Fibroblast of lung (primary cell): ENCODE measurements around the gene HLA-DRB1. TPM values are rescaled to one million over a fixed set of nuclear protein-coding genes. Genes with fewer than 3 reads are reported as not detected.

Source experiments
- DNase-seq, 2 donors: peaks; one replicate each; pipeline versions ENCODE4 v3.0.0 to v3.0.0-alpha.2; 2010; ENCODE audit warnings: low read depth in 2 of 2
- H2AFZ ChIP-seq: 2 replicates; pipeline ENCODE4 v1.5.1; 2012; ENCODE audit warnings: low read length, control low read depth, inconsistent platforms
- H3K27ac ChIP-seq: 2 replicates; pipeline ENCODE4 v1.5.1; 2011; ENCODE audit warnings: low read length, control low read depth; ENCODE audit not compliant: insufficient read depth
- H3K27me3 ChIP-seq: 2 replicates; pipeline ENCODE4 v1.5.1; 2011; ENCODE audit warnings: mild to moderate bottlenecking, low read length; ENCODE audit not compliant: control insufficient read depth, insufficient read depth
- H3K36me3 ChIP-seq: 2 replicates; pipeline ENCODE4 v1.5.1; 2011; ENCODE audit warnings: low read length; ENCODE audit not compliant: control insufficient read depth, insufficient read depth
- H3K4me1 ChIP-seq: 2 replicates; pipeline ENCODE4 v1.5.1; 2011; ENCODE audit warnings: low read length; ENCODE audit not compliant: control insufficient read depth, insufficient read depth; ENCODE audit errors: extremely low read depth
- H3K4me2 ChIP-seq: 2 replicates; pipeline ENCODE4 v1.5.1; 2011; ENCODE audit warnings: low read length, control low read depth; ENCODE audit not compliant: insufficient read depth; ENCODE audit errors: extremely low read depth
- H3K4me3 ChIP-seq, 4 experiments: fragments of 200-600 bp in 1 of 4; sonication (generic) in 1 of 4; replicated peaks in 1 of 4; 2 replicates each; pipeline ENCODE4 v1.5.1; 2011 to 2016; ENCODE audit warnings: low read length in 4 of 4, low read depth in 3 of 4, mild to moderate bottlenecking in 3 of 4, control low read depth in 2 of 4, inconsistent platforms in 1 of 4, mixed read lengths in 1 of 4; ENCODE audit not compliant: insufficient read depth in 1 of 4; ENCODE audit errors: control extremely low read depth in 1 of 4
- H3K79me2 ChIP-seq: 2 replicates; pipeline ENCODE4 v1.5.1; 2012; ENCODE audit warnings: mild to moderate bottlenecking, low read length, inconsistent platforms; ENCODE audit not compliant: control insufficient read depth, insufficient read depth
- H3K9ac ChIP-seq: 2 replicates; pipeline ENCODE4 v1.5.1; 2011; ENCODE audit warnings: mild to moderate bottlenecking, low read length, control low read depth; ENCODE audit not compliant: insufficient read depth
- H3K9me3 ChIP-seq: 2 replicates; pipeline ENCODE4 v1.5.1; 2012; ENCODE audit warnings: low read depth, low read length; ENCODE audit not compliant: control insufficient read depth, insufficient read depth
- H4K20me1 ChIP-seq: 2 replicates; pipeline ENCODE4 v1.5.1; 2011; ENCODE audit warnings: low read length; ENCODE audit not compliant: control insufficient read depth, insufficient read depth; ENCODE audit errors: extremely low read depth
- EZH2 ChIP-seq: IDR thresholded peaks from 2 replicates; pipeline ENCODE4 v1.5.1; 2012; ENCODE audit warnings: low read length, control low read depth, mild to moderate bottlenecking; ENCODE audit errors: missing control alignments
- polyA plus RNA-seq, 2 donors: library from polyadenylated mRNA; depleted of rRNA in 1 of 2; stranded (reverse) in 1 of 2; unstranded in 1 of 2; fragments of >200 nt; gene quantifications; 2 replicates each; pipeline ENCODE4 v1.2.1, GENCODE V29; 2011 to 2012; ENCODE audit warnings: missing spikeins in 1 of 2
- total RNA-seq: library from RNA; depleted of rRNA; stranded (reverse); fragments of >200 nt; gene quantifications from 2 replicates; pipeline ENCODE4 v1.2.1, GENCODE V29; 2014
- TF ChIP-seq, protein P1 (sequence below), 2 donors: IDR thresholded peaks in 1 of 2; conservative IDR thresholded peaks in 1 of 2; 1 replicate in 1 of 2; 2 replicates in 1 of 2; pipeline ENCODE4 v1.5.1; 2011 to 2012; ENCODE audit warnings: low read length in 2 of 2, control low read depth in 1 of 2, inconsistent platforms in 1 of 2, low read depth in 1 of 2, mild to moderate bottlenecking in 1 of 2

HLA-DRB1 gene
- total and polyA plus RNA-seq, 2 donors (not counting 1 experiment from before 2014, with no cell fraction given) = under 0.01 to 0.42 TPM

DNA sequence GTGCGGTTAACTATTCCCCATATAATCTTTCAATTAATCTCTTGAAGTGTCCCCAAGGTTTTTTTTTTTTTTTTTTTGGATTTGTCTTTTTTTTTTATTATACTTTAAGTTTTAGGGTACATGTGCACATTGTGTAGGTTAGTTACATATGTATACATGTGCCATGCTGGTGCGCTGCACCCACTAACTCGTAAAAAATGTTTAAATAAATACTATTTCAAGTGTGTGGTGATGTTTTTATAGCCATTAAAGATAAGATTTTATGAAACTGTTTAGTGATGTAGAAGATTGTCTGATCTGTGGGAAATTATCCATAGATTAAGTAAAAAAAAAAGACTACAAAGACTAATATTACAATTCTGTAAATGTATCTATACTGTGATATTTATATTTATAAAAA lies 34.9 kb upstream of the HLA-DRB1 start:
- Histone ChIP-seq H3K27ac (no peak overlapping the region), H3K9me3 (no peaks in the 10 kb centered on the region), H3K79me2 (no peaks in the 10 kb centered on the region), H3K36me3 (no peaks in the 10 kb centered on the region), H3K4me2 (no peak overlapping the region), H3K4me3 (no peak overlapping the region), H3K4me1 (no peaks in the 10 kb centered on the region), H4K20me1 (no peaks in the 10 kb centered on the region), H2AFZ (no peak overlapping the region), H3K9ac (no peak overlapping the region), H3K27me3 (no peaks in the 10 kb centered on the region)
- TF ChIP-seq EZH2 = no peak
- TF ChIP-seq, protein P1, sequence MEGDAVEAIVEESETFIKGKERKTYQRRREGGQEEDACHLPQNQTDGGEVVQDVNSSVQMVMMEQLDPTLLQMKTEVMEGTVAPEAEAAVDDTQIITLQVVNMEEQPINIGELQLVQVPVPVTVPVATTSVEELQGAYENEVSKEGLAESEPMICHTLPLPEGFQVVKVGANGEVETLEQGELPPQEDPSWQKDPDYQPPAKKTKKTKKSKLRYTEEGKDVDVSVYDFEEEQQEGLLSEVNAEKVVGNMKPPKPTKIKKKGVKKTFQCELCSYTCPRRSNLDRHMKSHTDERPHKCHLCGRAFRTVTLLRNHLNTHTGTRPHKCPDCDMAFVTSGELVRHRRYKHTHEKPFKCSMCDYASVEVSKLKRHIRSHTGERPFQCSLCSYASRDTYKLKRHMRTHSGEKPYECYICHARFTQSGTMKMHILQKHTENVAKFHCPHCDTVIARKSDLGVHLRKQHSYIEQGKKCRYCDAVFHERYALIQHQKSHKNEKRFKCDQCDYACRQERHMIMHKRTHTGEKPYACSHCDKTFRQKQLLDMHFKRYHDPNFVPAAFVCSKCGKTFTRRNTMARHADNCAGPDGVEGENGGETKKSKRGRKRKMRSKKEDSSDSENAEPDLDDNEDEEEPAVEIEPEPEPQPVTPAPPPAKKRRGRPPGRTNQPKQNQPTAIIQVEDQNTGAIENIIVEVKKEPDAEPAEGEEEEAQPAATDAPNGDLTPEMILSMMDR (conservative IDR thresholded peaks at IDR 0.05 in 1 of 2, IDR thresholded peaks at IDR 0.05 in 1 of 2; ENCODE audit: low read depth in 1 of 2, low read length in 2 of 2) = no peak
- DNase-seq = no peak

DNA sequence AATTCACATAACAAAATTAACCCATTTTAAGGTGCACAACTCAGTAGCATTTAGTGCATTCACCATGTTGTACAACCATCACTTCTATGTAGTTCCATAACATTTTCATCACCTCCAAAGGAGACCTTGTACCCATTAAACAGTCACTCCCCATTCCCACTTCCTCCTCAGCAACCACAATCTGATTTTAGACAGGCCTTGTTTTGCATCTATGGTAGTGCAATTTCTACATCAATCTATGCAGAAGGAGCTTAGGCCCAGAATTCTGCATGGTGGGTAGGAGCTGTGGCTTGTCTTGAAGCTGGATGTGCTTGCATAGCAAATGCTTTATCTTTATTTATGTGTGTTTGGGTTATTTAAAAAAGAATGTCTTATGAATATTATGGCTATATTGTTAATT lies 34.0 kb upstream of the HLA-DRB1 start:
- H3K79me2 ChIP-seq = no peaks in the 10 kb centered on the region
- H3K4me3 ChIP-seq = no peak overlapping the region

DNA sequence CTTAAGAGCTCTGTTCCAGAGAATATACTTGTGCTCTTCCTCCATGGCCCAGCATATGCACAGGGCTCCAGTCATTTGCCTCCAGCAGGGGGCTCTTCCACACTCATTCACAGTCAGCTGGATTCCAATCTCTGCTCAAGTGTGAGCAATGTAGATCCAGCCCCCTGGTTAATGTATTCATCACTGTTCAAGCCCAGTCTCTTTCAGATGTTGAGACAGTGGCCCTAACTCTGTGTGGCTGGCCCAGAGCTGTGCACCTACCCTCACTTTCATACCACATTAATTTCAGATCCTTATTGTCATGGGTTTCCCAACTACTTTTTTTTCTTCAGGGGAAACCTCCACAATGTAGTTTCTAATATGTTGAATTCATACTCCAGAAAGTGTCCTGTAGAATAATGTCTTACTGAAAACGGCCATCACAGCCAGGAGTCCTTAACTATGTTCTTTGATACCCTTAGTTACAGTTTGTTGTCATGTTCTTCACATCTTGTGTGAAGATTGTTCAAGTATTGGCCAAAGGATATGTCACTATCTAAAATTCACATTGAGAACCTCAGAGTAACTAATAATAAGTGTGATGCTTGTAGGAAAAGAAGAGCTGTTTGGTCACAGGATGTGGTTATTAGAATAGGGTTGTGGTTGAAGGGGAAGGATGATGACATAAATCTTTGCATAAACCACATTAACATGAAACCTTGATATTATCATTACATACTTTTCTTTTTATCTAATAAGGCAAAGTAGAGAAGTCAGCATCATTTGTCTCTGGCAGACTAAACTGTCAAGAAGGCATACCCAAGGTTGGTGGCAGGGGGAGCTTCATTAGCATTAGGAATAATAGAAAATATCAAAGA lies 33.1 kb upstream of the HLA-DRB1 start:
- no peak overlapping the region for H3K9ac ChIP-seq
- H3K9me3 ChIP-seq = no peaks in the 10 kb centered on the region
- no peaks in the 10 kb centered on the region for H3K79me2 ChIP-seq
- no peaks in the 10 kb centered on the region for H3K36me3 ChIP-seq
- TF ChIP-seq EZH2 = no peak
- TF ChIP-seq, protein P1 (conservative IDR thresholded peaks at IDR 0.05 in 1 of 2, IDR thresholded peaks at IDR 0.05 in 1 of 2; ENCODE audit: low read depth in 1 of 2, low read length in 2 of 2) = peak in 1 of 2 donors; percentile 40
- H3K4me3 ChIP-seq = no peak overlapping the region
- H2AFZ ChIP-seq = no peak overlapping the region
- no peaks in the 10 kb centered on the region for H3K4me1 ChIP-seq
- no peak overlapping the region for H3K4me2 ChIP-seq
- H3K27ac ChIP-seq = no peak overlapping the region
- no peaks in the 10 kb centered on the region for H3K27me3 ChIP-seq
- DNase-seq = peak in 1 of 2 donors; percentile 3
- no peaks in the 10 kb centered on the region for H4K20me1 ChIP-seq

More for the DNA sequence above, 34.0 kb upstream of the HLA-DRB1 start:
- Histone ChIP-seq H3K4me1 (no peaks in the 10 kb centered on the region), H3K4me2 (no peak overlapping the region), H3K27ac (no peak overlapping the region), H3K27me3 (no peaks in the 10 kb centered on the region), H3K9ac (no peak overlapping the region), H4K20me1 (no peaks in the 10 kb centered on the region), H2AFZ (no peak overlapping the region), H3K36me3 (no peaks in the 10 kb centered on the region), H3K9me3 (no peaks in the 10 kb centered on the region)
- no peak for DNase-seq
- TF ChIP-seq, protein P1 (conservative IDR thresholded peaks at IDR 0.05 in 1 of 2, IDR thresholded peaks at IDR 0.05 in 1 of 2; ENCODE audit: low read depth in 1 of 2, low read length in 2 of 2) = no peak
- no peak for TF ChIP-seq EZH2
